GM12873 (cell line): ENCODE data around the gene ATP6V1G3.

Experiments
- CTCF ChIP-seq: IDR thresholded peaks from 2 replicates; pipeline ENCODE4 v1.5.1; 2012; ENCODE audit warnings: low read depth, mild to moderate bottlenecking, moderate library complexity, low read length, control low read depth; ENCODE audit not compliant: insufficient read depth; ENCODE audit errors: missing control alignments

The ATP6V1G3 gene

GRCh38 chr1:198540580-198540979, at the start of gene ATP6V1G3:
ATP6V1G3 (minus strand) TSS chr1:198540680; CDS start chr1:198540650, 30 bp downstream.
- no peak for TF ChIP-seq CTCF

- no peak for TF ChIP-seq CTCF
These were observed 48.4 kb upstream of the ATP6V1G3 start for GRCh38 chr1:198588845-198589244.

- no peak for TF ChIP-seq CTCF
These were observed 43.7 kb upstream of the ATP6V1G3 start for GRCh38 chr1:198584163-198584562.

- no peak for TF ChIP-seq CTCF
These were observed 37.0 kb upstream of the ATP6V1G3 start for GRCh38 chr1:198577444-198577843.

- TF ChIP-seq CTCF: no peak
These were observed 35.5 kb upstream of the ATP6V1G3 start for GRCh38 chr1:198575798-198576641.

GRCh38 chr1:198575292-198575691, 34.8 kb upstream of the ATP6V1G3 start:
- TF ChIP-seq CTCF: no peak

GRCh38 chr1:198574325-198574724, 33.8 kb upstream of the ATP6V1G3 start:
- TF ChIP-seq CTCF: no peak
